Measurements from ENCODE around the gene NRXN2. TPM values are rescaled to one million over a fixed set of nuclear protein-coding genes. Genes with fewer than 3 reads are reported as not detected.

Gene NRXN2
- total RNA-seq, 1 experiment from 2014 or later = not detected

DNA sequence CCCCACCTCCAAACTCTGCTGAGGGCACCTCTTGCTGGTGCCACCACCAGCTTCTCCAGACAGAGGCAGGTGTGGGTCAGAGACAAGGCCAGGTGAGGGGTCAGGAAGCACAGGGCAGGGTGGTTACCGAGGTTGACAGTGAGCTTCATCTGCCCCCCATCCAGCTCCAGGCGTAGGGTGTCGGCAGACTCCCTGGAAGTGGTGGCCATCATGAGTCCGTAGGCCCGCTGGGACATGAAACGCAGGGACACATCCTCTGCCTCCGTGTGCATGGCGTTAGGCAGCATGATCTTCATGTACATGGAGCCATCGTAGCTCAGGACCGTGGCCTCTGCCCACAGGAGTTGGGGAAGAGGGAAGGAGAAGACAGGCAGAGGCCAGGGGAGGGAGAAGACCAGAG is 62.8 kb downstream of the NRXN2 start:
- POLR2A ChIA-PET = interaction anchor here (0.6 to 1.5 kb wide), 3 partner anchors 20 to 1259 kb away, joined by 3 to 5 read pairs (median 3); no protein-coding TSS in a partner anchor
- no peaks in the 10 kb centered on the region for H3K36me3 Mint-ChIP-seq (ENCODE audit: insufficient read depth, unreplicated experiment)
- no peaks in the 10 kb centered on the region for H3K27me3 Mint-ChIP-seq (ENCODE audit: insufficient read depth, unreplicated experiment)
- H3K27ac Mint-ChIP-seq (ENCODE audit: low read depth, unreplicated experiment) = peak overlapping the region; percentile 66
- CTCF ChIA-PET = interaction anchor here (0.6 to 1.7 kb wide), 11 partner anchors 9 to 1774 kb away, joined by 3 to 8 read pairs (median 4); no protein-coding TSS in a partner anchor
- H3K4me3 Mint-ChIP-seq (ENCODE audit: unreplicated experiment) = no peak overlapping the region
- peaks cover 15% of the 10 kb centered on the region for H3K4me1 Mint-ChIP-seq (ENCODE audit: insufficient read depth, unreplicated experiment)
- DNase-seq (ENCODE audit: unreplicated experiment) = no peak
- no peak for TF ChIP-seq CTCF (IDR thresholded peaks at IDR 0.05; ENCODE audit: unreplicated experiment)
- BruUV-seq (replicated peaks) = no TSS peak
- H3K9me3 Mint-ChIP-seq (ENCODE audit: unreplicated experiment) = no peaks in the 10 kb centered on the region
- intact Hi-C loops (cut with micrococcal nuclease) = no loop called here

- peak; percentile 79 for DNase-seq (ENCODE audit: unreplicated experiment)
- no TSS peak for BruUV-seq (replicated peaks)
- peak overlapping the region; percentile 66 for H3K27ac Mint-ChIP-seq (ENCODE audit: low read depth, unreplicated experiment)
- intact Hi-C loops (cut with micrococcal nuclease) = no loop called here
- H3K4me1 Mint-ChIP-seq (ENCODE audit: insufficient read depth, unreplicated experiment) = peaks cover 15% of the 10 kb centered on the region
- no peaks in the 10 kb centered on the region for H3K36me3 Mint-ChIP-seq (ENCODE audit: insufficient read depth, unreplicated experiment)
- TF ChIP-seq CTCF (IDR thresholded peaks at IDR 0.05; ENCODE audit: unreplicated experiment) = no peak
- H3K9me3 Mint-ChIP-seq (ENCODE audit: unreplicated experiment) = no peaks in the 10 kb centered on the region
- no peaks in the 10 kb centered on the region for H3K27me3 Mint-ChIP-seq (ENCODE audit: insufficient read depth, unreplicated experiment)
- H3K4me3 Mint-ChIP-seq (ENCODE audit: unreplicated experiment) = no peak overlapping the region
- ChIA-PET CTCF (interaction anchor here (0.6 to 1.7 kb wide), 11 partner anchors 9 to 1774 kb away, joined by 3 to 8 read pairs (median 4); no protein-coding TSS in a partner anchor), POLR2A (interaction anchor here (0.6 to 1.5 kb wide), 4 partner anchors 21 to 1260 kb away, joined by 3 to 5 read pairs (median 3); no protein-coding TSS in a partner anchor)
These were observed 63.4 kb downstream of the NRXN2 start for GRCh38 chr11:64659417-64660144.

DNA sequence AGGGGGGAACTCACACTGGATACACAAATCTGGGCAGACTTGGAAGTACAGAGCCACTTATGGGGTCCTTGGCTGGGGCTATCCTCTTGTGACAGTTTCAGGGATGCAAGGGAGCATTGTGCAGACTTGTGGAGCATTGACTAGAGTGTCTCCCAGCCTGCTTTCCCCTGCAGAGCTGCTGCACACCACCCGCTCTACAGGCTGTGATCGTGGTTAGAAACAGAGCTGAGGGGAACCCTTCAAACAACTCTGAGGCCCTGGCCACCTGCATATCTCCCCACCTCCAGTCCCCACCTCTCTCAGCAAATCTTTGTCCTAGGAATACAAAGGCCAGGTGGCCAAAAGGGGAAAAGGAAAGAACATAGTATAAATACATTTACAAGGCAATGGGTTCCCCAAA is 64.7 kb downstream of the NRXN2 start:
- POLR2A ChIA-PET = no interaction called here
- Mint-ChIP-seq H3K9me3 (ENCODE audit: unreplicated experiment) (no peaks in the 10 kb centered on the region), H3K4me1 (ENCODE audit: insufficient read depth, unreplicated experiment) (peaks cover 15% of the 10 kb centered on the region), H3K4me3 (ENCODE audit: unreplicated experiment) (no peak overlapping the region), H3K27ac (ENCODE audit: low read depth, unreplicated experiment) (no peak overlapping the region), H3K36me3 (ENCODE audit: insufficient read depth, unreplicated experiment) (no peaks in the 10 kb centered on the region), H3K27me3 (ENCODE audit: insufficient read depth, unreplicated experiment) (no peaks in the 10 kb centered on the region)
- no peak for DNase-seq (ENCODE audit: unreplicated experiment)
- CTCF ChIA-PET = interaction anchor here (0.7 to 0.8 kb wide), 3 partner anchors 28 to 298 kb away, joined by 3 to 4 read pairs (median 3); no protein-coding TSS in a partner anchor
- no peak for TF ChIP-seq CTCF (IDR thresholded peaks at IDR 0.05; ENCODE audit: unreplicated experiment)
- BruUV-seq (replicated peaks) = no TSS peak
- intact Hi-C loops (cut with micrococcal nuclease) = no loop called here

GRCh38 chr11:64656862-64657261 is 66.1 kb downstream of the NRXN2 start:
- no peak for DNase-seq (ENCODE audit: unreplicated experiment)
- intact Hi-C loops (cut with micrococcal nuclease) = no loop called here
- BruUV-seq (replicated peaks) = no TSS peak
- H3K4me1 Mint-ChIP-seq (ENCODE audit: insufficient read depth, unreplicated experiment) = peaks cover 15% of the 10 kb centered on the region
- H3K36me3 Mint-ChIP-seq (ENCODE audit: insufficient read depth, unreplicated experiment) = no peaks in the 10 kb centered on the region
- TF ChIP-seq CTCF (IDR thresholded peaks at IDR 0.05; ENCODE audit: unreplicated experiment) = no peak
- no peaks in the 10 kb centered on the region for H3K9me3 Mint-ChIP-seq (ENCODE audit: unreplicated experiment)
- CTCF ChIA-PET = interaction anchor here (1.0 to 1.9 kb wide), 4 partner anchors 85 to 297 kb away, joined by 3 to 9 read pairs (median 4); no protein-coding TSS in a partner anchor
- POLR2A ChIA-PET = no interaction called here
- no peak overlapping the region for H3K4me3 Mint-ChIP-seq (ENCODE audit: unreplicated experiment)
- H3K27me3 Mint-ChIP-seq (ENCODE audit: insufficient read depth, unreplicated experiment) = no peaks in the 10 kb centered on the region
- H3K27ac Mint-ChIP-seq (ENCODE audit: low read depth, unreplicated experiment) = no peak overlapping the region

All from MCF 10A (cell line).